D721Med (cell line): ENCODE measurements around the gene PTPRG.

Experiments used
- DNase-seq: peaks from one replicate; pipeline ENCODE4 v3.0.0; 2011; ENCODE audit warnings: low spot score; ENCODE audit not compliant: insufficient read length
- FAIRE-seq: peaks from 2 replicates; lab custom pipeline; 2011; peaks lifted over from hg19 to GRCh38; lab: Jason Lieb, UNC
- TF ChIP-seq, protein P1 (sequence below): IDR thresholded peaks from 2 replicates; pipeline ENCODE4 v1.5.1; 2012; ENCODE audit warnings: mild to moderate bottlenecking, control low read depth; ENCODE audit not compliant: insufficient read depth; ENCODE audit errors: missing control alignments

PTPRG gene

DNA sequence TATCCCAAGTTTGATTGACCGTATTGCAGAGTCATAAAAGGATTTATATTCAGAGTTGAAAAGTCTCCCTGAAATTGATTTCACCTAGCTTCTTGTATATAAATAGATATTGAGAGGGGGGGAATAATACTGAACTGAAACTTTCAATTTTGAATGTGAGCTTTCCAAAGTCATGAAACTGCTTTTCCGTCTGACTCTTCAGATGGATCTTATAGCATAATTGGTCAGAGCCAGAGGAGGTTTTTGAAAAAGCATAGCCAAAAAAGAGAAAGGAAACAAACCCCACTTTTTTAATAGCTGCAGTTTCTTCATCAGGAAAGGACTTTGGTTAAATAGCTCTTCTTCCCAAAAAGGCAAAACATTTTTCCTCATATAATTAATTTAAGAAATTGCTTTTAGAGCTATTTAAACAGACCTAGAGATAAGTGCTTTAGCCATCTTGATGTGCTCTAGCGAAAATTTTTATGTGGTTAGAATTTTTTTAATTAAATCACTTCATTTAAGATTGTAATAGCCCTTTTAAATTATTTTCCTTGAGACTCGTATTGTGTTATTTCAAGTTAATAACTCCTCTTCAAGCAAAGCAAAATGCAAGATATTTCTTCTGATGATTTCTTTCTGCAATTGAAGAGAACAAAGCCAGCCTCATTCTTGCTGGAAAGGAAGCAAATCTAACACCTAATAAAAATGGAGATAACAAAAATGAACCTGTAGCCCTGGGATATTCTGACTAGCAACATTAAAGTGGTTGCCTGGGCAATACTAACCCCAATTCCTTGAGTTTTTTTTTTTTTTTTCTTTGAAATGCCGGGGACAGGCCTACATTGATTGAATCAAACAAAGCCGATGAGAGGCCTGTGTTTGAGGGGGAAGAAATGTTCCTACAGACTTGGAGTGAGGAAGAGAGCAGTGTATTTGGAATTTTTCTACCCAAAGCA is 173.6 kb downstream of the PTPRG start:
- DNase-seq (no peak), FAIRE-seq (no peak)
- TF ChIP-seq, protein P1, sequence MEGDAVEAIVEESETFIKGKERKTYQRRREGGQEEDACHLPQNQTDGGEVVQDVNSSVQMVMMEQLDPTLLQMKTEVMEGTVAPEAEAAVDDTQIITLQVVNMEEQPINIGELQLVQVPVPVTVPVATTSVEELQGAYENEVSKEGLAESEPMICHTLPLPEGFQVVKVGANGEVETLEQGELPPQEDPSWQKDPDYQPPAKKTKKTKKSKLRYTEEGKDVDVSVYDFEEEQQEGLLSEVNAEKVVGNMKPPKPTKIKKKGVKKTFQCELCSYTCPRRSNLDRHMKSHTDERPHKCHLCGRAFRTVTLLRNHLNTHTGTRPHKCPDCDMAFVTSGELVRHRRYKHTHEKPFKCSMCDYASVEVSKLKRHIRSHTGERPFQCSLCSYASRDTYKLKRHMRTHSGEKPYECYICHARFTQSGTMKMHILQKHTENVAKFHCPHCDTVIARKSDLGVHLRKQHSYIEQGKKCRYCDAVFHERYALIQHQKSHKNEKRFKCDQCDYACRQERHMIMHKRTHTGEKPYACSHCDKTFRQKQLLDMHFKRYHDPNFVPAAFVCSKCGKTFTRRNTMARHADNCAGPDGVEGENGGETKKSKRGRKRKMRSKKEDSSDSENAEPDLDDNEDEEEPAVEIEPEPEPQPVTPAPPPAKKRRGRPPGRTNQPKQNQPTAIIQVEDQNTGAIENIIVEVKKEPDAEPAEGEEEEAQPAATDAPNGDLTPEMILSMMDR, result no peak

DNA sequence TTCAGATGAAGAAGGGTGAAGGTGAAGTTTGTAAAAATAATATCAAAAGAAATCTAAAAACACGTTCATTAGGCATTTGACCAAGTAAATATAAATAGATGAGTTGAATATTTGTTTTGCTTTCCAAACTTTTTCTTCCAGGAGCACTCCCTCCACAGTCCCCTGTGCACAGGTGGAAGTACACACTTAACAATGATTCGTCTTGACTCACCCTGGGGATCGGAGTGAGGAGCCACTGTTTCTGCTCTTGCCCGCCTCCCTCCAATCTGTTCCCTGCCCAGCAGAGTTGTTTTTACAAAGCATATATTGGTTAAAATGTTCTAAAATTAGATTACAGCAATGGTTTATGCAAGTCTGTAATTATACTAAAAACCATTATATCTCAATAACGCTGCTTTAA is 175.1 kb downstream of the PTPRG start:
- TF ChIP-seq, protein P1, result no peak
- FAIRE-seq (no peak), DNase-seq (no peak)

DNA sequence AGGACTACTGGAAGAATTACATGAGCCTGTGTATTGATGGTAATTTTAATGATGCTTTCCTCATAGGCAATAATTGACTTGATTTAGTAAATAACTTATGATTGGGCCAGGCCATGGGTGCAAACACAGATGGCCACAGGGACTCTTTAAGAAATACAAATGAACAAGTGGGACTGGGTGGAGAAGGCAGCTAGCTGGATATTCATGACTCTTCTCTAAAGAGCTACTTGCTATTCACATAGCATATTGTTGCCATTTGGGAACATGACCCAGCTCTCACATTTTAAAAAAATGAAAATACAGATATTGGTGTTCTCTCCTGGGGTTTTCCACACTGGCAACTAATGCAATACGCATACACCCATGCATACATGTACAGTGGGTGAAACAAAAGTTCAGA is 178.3 kb downstream of the PTPRG start:
- DNase-seq (no peak), FAIRE-seq (no peak)

DNA sequence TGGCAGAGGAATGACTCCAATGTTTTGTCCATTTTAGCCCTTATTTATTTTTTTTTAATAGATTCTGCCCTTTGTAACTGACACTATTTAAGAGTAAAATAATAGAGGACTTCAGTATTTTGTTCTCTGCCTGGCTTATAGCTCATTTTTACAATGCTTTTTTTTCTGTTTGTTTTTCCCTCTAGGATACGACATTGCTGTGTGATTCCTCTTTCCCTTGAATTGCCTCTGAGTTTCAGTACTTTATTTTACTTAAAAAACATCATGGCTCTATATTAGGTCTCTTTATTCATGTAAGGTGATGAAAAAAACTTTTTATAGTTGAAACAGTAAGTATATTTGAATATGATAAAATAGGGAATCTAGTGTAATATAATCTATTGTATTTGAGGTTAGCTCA is 179.1 kb downstream of the PTPRG start:
- FAIRE-seq (no peak), DNase-seq (no peak)
- TF ChIP-seq, protein P1, result no peak

More for the DNA sequence above, 178.3 kb downstream of the PTPRG start:
- TF ChIP-seq, protein P1, result no peak

DNA sequence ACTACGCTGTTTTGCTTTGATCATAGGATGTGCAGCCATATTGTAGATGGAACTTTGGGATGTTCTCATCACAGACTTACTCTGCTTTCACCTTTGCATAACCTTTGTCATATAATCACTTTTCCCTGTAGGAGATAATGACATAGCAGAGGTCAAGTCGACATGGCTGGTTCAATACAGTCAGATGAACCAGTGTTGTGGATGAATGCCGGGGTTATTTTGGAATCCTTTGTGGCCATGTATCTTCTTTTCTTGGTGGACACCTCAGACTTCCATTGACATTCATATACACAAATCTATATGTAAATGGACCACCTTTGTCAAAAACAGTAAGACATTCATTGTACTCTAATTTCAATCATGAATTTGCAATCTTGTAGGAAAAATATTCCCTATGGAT is 180.2 kb downstream of the PTPRG start:
- DNase-seq (no peak), FAIRE-seq (no peak)
- TF ChIP-seq, protein P1, result no peak

GRCh38 chr3:61742006-61742405 is 180.6 kb downstream of the PTPRG start:
- DNase-seq, result no peak
- TF ChIP-seq, protein P1, result no peak
- FAIRE-seq, result no peak

- TF ChIP-seq, protein P1, result no peak
- FAIRE-seq, result no peak
These were observed 181.7 kb downstream of the PTPRG start for GRCh38 chr3:61743067-61743466.

More at GRCh38 chr3:61743067-61743466, 181.7 kb downstream of the PTPRG start:
- no peak for DNase-seq
